Mesenchymal stem cell (in vitro differentiated cells and primary cell): Measurements from ENCODE around the gene AGPAT1.
A peak's percentile ranks its signal among the peaks of the same experiment; 100 is the strongest.

Experiments
- DNase-seq: peaks from one replicate; pipeline ENCODE4 v3.0.0-alpha.2; 2013
- H2AFZ ChIP-seq: one replicate; pipeline ENCODE4 v1.6.1; 2013; ENCODE audit warnings: low read depth, mild to moderate bottlenecking, control low read depth, inconsistent platforms, low read length, moderate library complexity
- H2AK5ac ChIP-seq: 2 replicates; pipeline ENCODE4 v1.6.1; 2013; ENCODE audit warnings: low read length, moderate library complexity, mild to moderate bottlenecking, inconsistent platforms; ENCODE audit not compliant: severe bottlenecking
- H2BK120ac ChIP-seq: one replicate; pipeline ENCODE4 v1.6.1; 2013; ENCODE audit warnings: low read depth, mild to moderate bottlenecking, inconsistent platforms, low read length, moderate library complexity
- H2BK12ac ChIP-seq, 2 experiments: one replicate each; pipeline ENCODE4 v1.6.1; 2013; ENCODE audit warnings: inconsistent platforms in 2 of 2, low read length in 2 of 2, mild to moderate bottlenecking in 2 of 2, moderate library complexity in 2 of 2, control low read depth in 1 of 2
- H2BK15ac ChIP-seq: one replicate; pipeline ENCODE4 v1.6.1; 2013; ENCODE audit warnings: mild to moderate bottlenecking, low read depth, inconsistent platforms; ENCODE audit not compliant: poor library complexity, severe bottlenecking
- H2BK5ac ChIP-seq: 2 replicates; pipeline ENCODE4 v1.6.1; 2013; ENCODE audit warnings: low read depth, mild to moderate bottlenecking, low read length, control low read depth, inconsistent platforms; ENCODE audit not compliant: poor library complexity, severe bottlenecking
- H3K14ac ChIP-seq, 2 experiments: one replicate each; pipeline ENCODE4 v1.6.1; 2013; ENCODE audit warnings: inconsistent platforms in 2 of 2, low read length in 2 of 2, control low read depth in 1 of 2, mild to moderate bottlenecking in 1 of 2, moderate library complexity in 1 of 2
- H3K18ac ChIP-seq, 2 experiments: one replicate each; pipeline ENCODE4 v1.6.1; 2013; ENCODE audit warnings: inconsistent platforms in 2 of 2, low read length in 2 of 2, control low read depth in 1 of 2, low read depth in 1 of 2, mild to moderate bottlenecking in 1 of 2
- H3K23ac ChIP-seq, 2 experiments: one replicate each; pipeline ENCODE4 v1.6.1; 2013; ENCODE audit warnings: inconsistent platforms in 2 of 2, low read length in 2 of 2, mild to moderate bottlenecking in 2 of 2, moderate library complexity in 2 of 2, control low read depth in 1 of 2
- H3K27ac ChIP-seq: 2 replicates; pipeline ENCODE4 v1.5.1; 2013; ENCODE audit warnings: mild to moderate bottlenecking, moderate library complexity, low read length, control low read depth, inconsistent platforms; ENCODE audit not compliant: poor library complexity, severe bottlenecking
- H3K27me3 ChIP-seq, 2 experiments: 2 replicates each; pipeline versions ENCODE4 v1.6.1 to v1.7.0; 2013; ENCODE audit warnings: low read length in 2 of 2, mild to moderate bottlenecking in 2 of 2, moderate library complexity in 2 of 2, control low read depth in 1 of 2, inconsistent platforms in 1 of 2; ENCODE audit not compliant: control insufficient read depth in 1 of 2, insufficient read depth in 1 of 2
- H3K36me3 ChIP-seq, 2 experiments: 2 replicates each; pipeline versions ENCODE4 v1.6.1 to v1.7.0; 2013; ENCODE audit warnings: low read length in 2 of 2, control low read depth in 1 of 2, inconsistent platforms in 1 of 2, low read depth in 1 of 2, mild to moderate bottlenecking in 1 of 2; ENCODE audit not compliant: insufficient read depth in 2 of 2, control insufficient read depth in 1 of 2
- H3K4ac ChIP-seq, 2 experiments: one replicate each; pipeline ENCODE4 v1.6.1; 2013; ENCODE audit warnings: inconsistent platforms in 2 of 2, low read length in 2 of 2, mild to moderate bottlenecking in 2 of 2, moderate library complexity in 2 of 2, control low read depth in 1 of 2, low read depth in 1 of 2
- H3K4me1 ChIP-seq: 2 replicates; pipeline ENCODE4 v1.6.1; 2013; ENCODE audit warnings: low read depth, low read length, control low read depth; ENCODE audit not compliant: control insufficient read depth, insufficient read depth
- H3K4me2 ChIP-seq: 2 replicates; pipeline ENCODE4 v1.6.1; 2013; ENCODE audit warnings: low read length, mild to moderate bottlenecking, inconsistent platforms; ENCODE audit not compliant: poor library complexity, severe bottlenecking
- H3K4me3 ChIP-seq, 2 experiments: 2 replicates each; pipeline versions ENCODE4 v1.5.1 to v1.7.0; 2013; ENCODE audit warnings: low read length in 2 of 2, mild to moderate bottlenecking in 2 of 2, control low read depth in 1 of 2, low read depth in 1 of 2; ENCODE audit not compliant: insufficient read depth in 1 of 2
- H3K79me1 ChIP-seq: replicated peaks from 2 replicates; pipeline ENCODE4 v1.6.1; 2013; ENCODE audit warnings: mild to moderate bottlenecking, control low read depth, low read length, inconsistent platforms; ENCODE audit not compliant: poor library complexity, severe bottlenecking
- H3K9ac ChIP-seq: 2 replicates; pipeline ENCODE4 v1.7.0; 2013; ENCODE audit warnings: mild to moderate bottlenecking, low read length, moderate library complexity
- H3K9me3 ChIP-seq: 2 replicates; pipeline ENCODE4 v1.7.0; 2013; ENCODE audit warnings: mild to moderate bottlenecking, low read length; ENCODE audit not compliant: control insufficient read depth
- H4K8ac ChIP-seq: one replicate; pipeline ENCODE4 v1.6.1; 2013; ENCODE audit warnings: inconsistent platforms, mild to moderate bottlenecking, low read length, moderate library complexity
- H4K91ac ChIP-seq: one replicate; pipeline ENCODE4 v1.6.1; 2013; ENCODE audit warnings: mild to moderate bottlenecking, low read length, inconsistent platforms
- WGBS: methylation state at CpG from one replicate; pipeline ENCODE4 v1.1.7; 2013; ENCODE audit warnings: mixed read lengths; 5-methylcytosine and 5-hydroxymethylcytosine counted together

The AGPAT1 gene

DNA sequence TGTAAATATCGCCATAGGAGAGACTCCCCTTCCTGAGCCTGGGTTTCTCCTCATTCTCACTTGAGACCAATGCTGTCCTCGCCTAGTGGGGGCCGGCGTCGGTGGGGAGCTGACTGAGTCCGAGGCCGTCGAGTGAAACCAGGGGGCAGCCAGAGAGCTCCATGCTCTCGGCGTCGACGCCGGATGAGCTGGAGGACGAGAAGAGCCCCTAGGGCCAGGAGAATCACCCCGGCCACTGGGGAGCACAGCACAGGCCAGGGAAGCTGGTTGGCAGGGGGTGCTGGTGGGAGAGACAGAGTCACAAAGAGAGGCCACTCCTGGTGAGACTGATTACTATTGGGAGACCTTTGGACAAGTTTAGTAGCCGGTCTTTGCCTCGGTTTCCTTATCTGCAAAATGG lies 23.0 kb upstream of the AGPAT1 start:
- Histone ChIP-seq H3K14ac (no peak overlapping the region), H2AK5ac (no peak overlapping the region), H2BK5ac (no peak overlapping the region), H3K18ac (no peak overlapping the region), H3K23ac (no peak overlapping the region), H3K4me3 (no peak overlapping the region), H3K36me3 (no peaks in the 10 kb centered on the region), H2BK120ac (no peak overlapping the region), H3K4ac (no peak overlapping the region), H4K8ac (no peak overlapping the region), H3K27ac (no peak overlapping the region), H3K79me1 (no peaks in the 10 kb centered on the region), H3K4me2 (no peak overlapping the region), H4K91ac (no peak overlapping the region), H2BK12ac (no peak overlapping the region), H2BK15ac (no peak overlapping the region), H3K9me3 (no peaks in the 10 kb centered on the region), H3K4me1 (peaks cover 16% of the 10 kb centered on the region), H3K9ac (no peak overlapping the region), H2AFZ (no peak overlapping the region), H3K27me3 (peaks cover 10 to 27% of the 10 kb centered on the region in 2 experiments)
- no peak for DNase-seq
- 93% methylated on average over 17 of the region's 17 CpGs for WGBS

DNA sequence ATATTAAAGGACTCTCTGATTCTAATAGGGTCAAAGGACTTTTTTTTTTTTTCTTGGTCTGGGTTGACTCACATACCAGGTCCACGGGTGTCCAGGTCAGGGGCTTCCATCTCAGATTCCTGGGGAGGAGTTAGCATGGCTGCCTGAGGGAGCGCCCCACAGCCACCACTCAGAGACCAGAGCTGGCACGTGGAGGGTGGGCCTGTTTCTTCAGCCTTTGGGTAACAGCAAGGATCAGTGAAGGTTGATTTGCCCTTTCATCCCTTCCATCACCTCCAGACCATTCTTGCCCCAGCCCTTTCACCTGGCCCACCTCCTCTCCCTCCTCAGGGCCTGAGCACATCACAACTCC lies 22.4 kb upstream of the AGPAT1 start:
- Histone ChIP-seq H4K91ac (no peak overlapping the region), H2BK5ac (no peak overlapping the region), H3K36me3 (no peaks in the 10 kb centered on the region), H3K27me3 (peaks cover 8 to 21% of the 10 kb centered on the region in 2 experiments), H2BK120ac (no peak overlapping the region), H3K9me3 (no peaks in the 10 kb centered on the region), H4K8ac (no peak overlapping the region), H3K27ac (no peak overlapping the region), H3K9ac (no peak overlapping the region), H3K4me1 (peaks cover 12% of the 10 kb centered on the region), H3K14ac (no peak overlapping the region), H2AFZ (no peak overlapping the region), H3K4me3 (no peak overlapping the region), H2BK15ac (no peak overlapping the region), H2AK5ac (no peak overlapping the region), H3K18ac (no peak overlapping the region), H3K4ac (no peak overlapping the region), H2BK12ac (no peak overlapping the region), H3K4me2 (no peak overlapping the region), H3K79me1 (no peaks in the 10 kb centered on the region), H3K23ac (no peak overlapping the region)
- DNase-seq = no peak
- WGBS = 94% methylated on average over 2 of the region's 3 CpGs

DNA sequence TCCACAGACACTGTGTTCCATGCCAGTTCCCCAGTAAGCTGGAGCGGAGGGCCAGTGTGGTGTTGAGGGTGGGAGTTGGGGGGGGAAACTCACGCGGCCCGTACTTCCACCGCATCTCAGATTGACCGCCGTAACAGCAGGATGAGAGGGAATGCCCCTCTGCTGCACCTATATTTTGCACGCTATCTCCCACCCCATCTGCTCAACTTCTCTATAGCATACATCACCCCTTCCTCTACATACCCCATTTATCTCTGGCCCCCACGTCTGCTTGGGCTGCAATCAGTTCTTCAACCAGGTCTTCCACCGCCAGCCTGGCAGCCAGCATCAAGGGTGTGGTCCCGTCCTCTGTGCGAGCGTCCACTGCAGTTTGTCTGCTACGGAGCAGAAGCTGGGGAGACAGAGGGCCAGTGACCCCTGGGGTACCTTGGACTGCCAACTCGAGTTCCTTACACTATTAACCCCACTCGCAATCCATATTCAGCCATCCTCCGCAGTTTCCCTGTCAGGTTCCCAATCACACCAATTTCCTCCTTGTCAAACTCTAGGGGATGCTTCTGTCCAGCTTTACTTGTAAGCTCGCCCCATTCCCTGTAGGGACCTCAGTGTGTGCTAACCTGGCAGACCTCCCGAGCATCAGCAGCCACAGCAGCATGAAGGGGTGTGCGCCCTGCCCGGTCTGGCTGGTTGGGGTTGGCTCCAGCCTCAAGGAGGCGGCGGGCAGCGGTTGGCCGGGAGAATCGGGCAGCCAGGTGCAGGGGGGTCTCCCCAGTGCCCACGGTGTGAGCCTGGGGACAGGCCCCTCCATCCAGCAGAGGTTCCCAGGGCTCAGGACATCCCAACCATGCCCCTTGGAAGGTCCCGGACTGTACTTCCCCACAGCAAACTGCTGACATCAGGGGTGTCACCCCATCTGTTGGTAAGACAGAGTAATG lies 21.1 kb upstream of the AGPAT1 start:
- Histone ChIP-seq H3K9me3 (no peaks in the 10 kb centered on the region), H2BK120ac (peak overlapping the region; percentile 11), H3K79me1 (peaks cover 4% of the 10 kb centered on the region), H2BK5ac (no peak overlapping the region), H3K27me3 (peaks cover 6 to 16% of the 10 kb centered on the region in 2 experiments), H3K4me2 (peak overlapping the region; percentile 99), H3K27ac (peak overlapping the region; percentile 99), H4K8ac (peak overlapping the region; percentile 94), H2AK5ac (peak overlapping the region; percentile 58), H3K4me3 (peak overlapping the region; percentile 86 to 95), H2AFZ (no peak overlapping the region), H3K14ac (no peak overlapping the region), H4K91ac (peak overlapping the region; percentile 98), H2BK12ac (peak overlapping the region in 1 of 2 experiments; percentile 18), H3K9ac (peak overlapping the region; percentile 99), H3K4me1 (peaks cover 22% of the 10 kb centered on the region), H3K23ac (no peak overlapping the region), H2BK15ac (peak overlapping the region; percentile 39), H3K18ac (peak overlapping the region; percentile 100), H3K4ac (peak overlapping the region; percentile 20 to 71), H3K36me3 (peaks cover 0 to under 1% of the 10 kb centered on the region in 2 experiments)
- WGBS = 61% methylated on average over 24 of the region's 28 CpGs
- peak; percentile 50 for DNase-seq

DNA sequence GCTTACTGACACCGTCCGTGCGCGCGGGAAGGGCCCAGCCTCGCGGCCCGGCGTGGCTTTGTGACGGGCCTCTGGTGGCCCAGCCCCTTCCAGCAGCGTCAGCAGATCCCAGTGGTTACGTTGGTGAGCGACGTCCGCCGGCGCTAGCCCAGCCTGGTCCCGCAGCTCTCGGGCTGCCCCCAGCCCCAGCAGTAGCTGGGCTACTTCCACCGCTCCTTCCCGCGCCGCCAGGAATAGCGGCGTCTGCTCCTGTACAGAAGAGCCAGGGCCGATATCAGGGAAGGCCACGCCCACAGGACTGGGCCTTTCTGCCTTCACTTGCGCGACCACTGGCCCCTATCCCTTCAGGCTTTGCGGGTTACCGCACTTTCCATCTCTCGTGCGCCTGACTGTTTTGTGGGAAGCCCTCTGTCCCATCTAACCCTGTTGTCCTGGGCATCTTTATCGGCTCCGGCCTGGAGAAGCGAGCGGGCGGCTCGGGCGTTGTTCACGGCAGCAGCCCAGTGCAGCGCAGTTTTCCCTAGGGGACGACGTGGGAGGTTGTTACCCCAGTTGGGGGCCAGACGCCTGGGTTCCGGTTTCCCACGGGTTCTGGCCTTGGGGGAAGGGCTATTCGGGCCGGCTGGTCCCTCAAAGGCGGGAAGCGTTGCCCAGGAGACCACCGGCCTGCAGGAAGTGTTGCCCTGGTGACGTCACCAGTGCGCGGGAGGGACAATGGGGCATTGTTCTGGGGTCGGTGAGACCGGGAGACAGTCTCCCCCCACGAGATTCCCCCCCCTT lies 20.2 kb upstream of the AGPAT1 start:
- Histone ChIP-seq H2BK5ac (peak overlapping the region; percentile 91), H4K91ac (peak overlapping the region; percentile 98), H3K4me3 (peak overlapping the region; percentile 86 to 95), H3K23ac (peak overlapping the region; percentile 86 to 92), H3K27ac (peak overlapping the region; percentile 99), H3K9ac (peak overlapping the region; percentile 99), H3K9me3 (no peaks in the 10 kb centered on the region), H2BK15ac (peak overlapping the region; percentile 39), H2AK5ac (peak overlapping the region; percentile 63), H3K18ac (peak overlapping the region; percentile 100), H3K4ac (peak overlapping the region; percentile 98 to 99), H2AFZ (peak overlapping the region; percentile 94), H3K4me2 (peak overlapping the region; percentile 99), H3K14ac (peak overlapping the region; percentile 68 to 97), H3K4me1 (peaks cover 28% of the 10 kb centered on the region), H2BK12ac (peak overlapping the region; percentile 16 to 49), H3K36me3 (peaks cover 0 to 4% of the 10 kb centered on the region in 2 experiments), H3K27me3 (peaks cover 0 to 8% of the 10 kb centered on the region in 2 experiments), H2BK120ac (peak overlapping the region; percentile 71), H3K79me1 (peaks cover 11% of the 10 kb centered on the region), H4K8ac (peak overlapping the region; percentile 94)
- DNase-seq = peak; percentile 91
- WGBS = under 1% methylated on average over 46 of the region's 58 CpGs
